Measurements from ENCODE around the gene PTPRQ. TPM values are rescaled to one million over a fixed set of nuclear protein-coding genes. Genes with fewer than 3 reads are reported as not detected.

PTPRQ gene
- total RNA-seq, 5 donors from 2014 or later (not counting 1 experiment from before 2014, with no cell fraction given): not detected

- WGBS (ENCODE audit: insufficient coverage): no CpG with 5 or more reads among the region's 3 CpGs
- Histone ChIP-seq H3K36me3 (ENCODE audit: control insufficient read depth in 2 of 2, extremely low read depth in 1 of 2, insufficient read depth in 1 of 2, low read length in 1 of 2) (no peaks in the 10 kb centered on the region), H3K27ac (ENCODE audit: low read length) (no peak overlapping the region), H3K4me1 (ENCODE audit: control insufficient read depth in 1 of 2, extremely low read depth in 1 of 2, insufficient read depth in 2 of 2, low read length in 2 of 2) (no peaks in the 10 kb centered on the region), H3K9me3 (no peaks in the 10 kb centered on the region), H3K27me3 (replicated peaks in 1 of 2; ENCODE audit: control insufficient read depth in 2 of 2, extremely low read depth in 1 of 2, insufficient read depth in 2 of 2, low read length in 1 of 2) (no peaks in the 10 kb centered on the region), H3K4me3 (ENCODE audit: control insufficient read depth in 1 of 2, extremely low read depth in 1 of 2, low read length in 1 of 2) (no peak overlapping the region)
- H3K9me3 Mint-ChIP-seq: no peaks in the 10 kb centered on the region
- ATAC-seq (replicated peaks in 1 of 4) (no peak), DNase-seq (peak in 1 of 35 experiments; percentile 2)
- ChIA-PET POLR2A (no interaction called here), CTCF (interaction anchor here in 1 of 2 donors (0.6 kb wide), 1 partner anchor 147 kb away, joined by 3 read pairs; no protein-coding TSS in a partner anchor)
- H3K4me3 Mint-ChIP-seq: no peak overlapping the region
- no peaks in the 10 kb centered on the region for H3K36me3 Mint-ChIP-seq
- no peaks in the 10 kb centered on the region for H3K27me3 Mint-ChIP-seq
- no peaks in the 10 kb centered on the region for H3K4me1 Mint-ChIP-seq
- H3K27ac Mint-ChIP-seq: no peak overlapping the region
These were observed 31.6 kb upstream of the PTPRQ start for GRCh38 chr12:80412343-80412953.

DNA sequence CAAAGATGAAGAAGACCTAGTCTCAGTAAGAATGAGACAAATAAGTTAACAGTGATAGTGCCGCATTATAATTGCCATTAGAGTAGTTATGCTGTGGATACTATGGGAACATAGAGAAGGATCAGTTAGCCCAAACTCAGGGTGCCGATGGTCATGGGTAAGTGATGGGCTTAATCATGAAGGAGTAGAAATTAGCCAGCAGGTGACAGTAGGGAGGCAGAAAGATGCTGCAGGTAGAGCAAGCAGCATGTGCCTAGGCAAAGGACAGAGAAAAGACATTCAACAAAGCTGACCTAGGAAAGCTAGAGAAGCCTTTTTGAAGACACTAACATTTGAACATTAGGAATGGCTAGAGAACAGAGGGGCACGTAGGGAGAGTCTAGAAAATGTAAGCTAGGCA lies 30.6 kb upstream of the PTPRQ start:
- H3K36me3 Mint-ChIP-seq: no peaks in the 10 kb centered on the region
- ChIA-PET CTCF (interaction anchor here in 1 of 2 donors (0.8 kb wide), 1 partner anchor 13 kb away, joined by 3 read pairs; no protein-coding TSS in a partner anchor), POLR2A (no interaction called here)
- no peaks in the 10 kb centered on the region for H3K9me3 ChIP-seq
- no peaks in the 10 kb centered on the region for H3K36me3 ChIP-seq (ENCODE audit: control insufficient read depth in 2 of 2, extremely low read depth in 1 of 2, insufficient read depth in 1 of 2, low read length in 1 of 2)
- H3K27me3 ChIP-seq (replicated peaks in 1 of 2; ENCODE audit: control insufficient read depth in 2 of 2, extremely low read depth in 1 of 2, insufficient read depth in 2 of 2, low read length in 1 of 2): no peaks in the 10 kb centered on the region
- H3K27ac Mint-ChIP-seq: no peak overlapping the region
- no peak overlapping the region for H3K4me3 Mint-ChIP-seq
- ATAC-seq (replicated peaks in 1 of 4) (no peak), DNase-seq (no peak)
- peaks cover 0 to 5% (median 0%) of the 10 kb centered on the region in 3 donors for H3K9me3 Mint-ChIP-seq
- H3K27me3 Mint-ChIP-seq: no peaks in the 10 kb centered on the region
- H3K4me1 Mint-ChIP-seq: no peaks in the 10 kb centered on the region
- no peak overlapping the region for H3K27ac ChIP-seq (ENCODE audit: low read length)
- H3K4me1 ChIP-seq (ENCODE audit: control insufficient read depth in 1 of 2, extremely low read depth in 1 of 2, insufficient read depth in 2 of 2, low read length in 2 of 2): no peaks in the 10 kb centered on the region
- WGBS (ENCODE audit: insufficient coverage): 80% methylated on average over 2 of the region's 3 CpGs
- H3K4me3 ChIP-seq (ENCODE audit: control insufficient read depth in 1 of 2, extremely low read depth in 1 of 2, low read length in 1 of 2): no peak overlapping the region

DNA sequence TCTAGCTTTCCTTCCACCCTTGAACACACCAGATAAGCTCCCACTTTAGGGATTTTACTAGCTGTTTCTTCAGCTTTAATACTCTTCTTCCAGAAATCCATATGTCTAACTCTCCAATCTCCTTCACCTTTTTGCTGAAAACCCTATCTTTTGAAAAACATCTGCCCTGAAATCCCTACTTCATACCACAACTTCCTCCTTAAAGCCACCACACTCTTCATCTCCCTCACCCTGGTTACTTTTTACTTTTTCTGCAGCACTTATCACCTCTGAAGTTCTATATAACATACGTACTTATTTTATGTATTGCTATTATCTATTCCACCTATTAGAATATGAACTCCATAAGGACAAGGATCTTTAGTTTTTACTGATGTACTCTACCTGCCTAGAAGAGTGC lies 28.6 kb upstream of the PTPRQ start:
- no CpG with 5 or more reads among the region's 1 CpG for WGBS (ENCODE audit: insufficient coverage)
- Mint-ChIP-seq H3K9me3 (peaks cover 0 to 5% (median 2%) of the 10 kb centered on the region in 3 donors), H3K36me3 (no peaks in the 10 kb centered on the region), H3K27me3 (no peaks in the 10 kb centered on the region), H3K4me1 (no peaks in the 10 kb centered on the region), H3K4me3 (no peak overlapping the region), H3K27ac (no peak overlapping the region)
- Histone ChIP-seq H3K36me3 (ENCODE audit: control insufficient read depth in 2 of 2, extremely low read depth in 1 of 2, insufficient read depth in 1 of 2, low read length in 1 of 2) (no peaks in the 10 kb centered on the region), H3K27ac (ENCODE audit: low read length) (no peak overlapping the region), H3K4me1 (ENCODE audit: control insufficient read depth in 1 of 2, extremely low read depth in 1 of 2, insufficient read depth in 2 of 2, low read length in 2 of 2) (no peaks in the 10 kb centered on the region), H3K9me3 (no peaks in the 10 kb centered on the region), H3K27me3 (replicated peaks in 1 of 2; ENCODE audit: control insufficient read depth in 2 of 2, extremely low read depth in 1 of 2, insufficient read depth in 2 of 2, low read length in 1 of 2) (no peaks in the 10 kb centered on the region), H3K4me3 (ENCODE audit: control insufficient read depth in 1 of 2, extremely low read depth in 1 of 2, low read length in 1 of 2) (no peak overlapping the region)
- no peak for DNase-seq
- no peak for ATAC-seq (replicated peaks in 1 of 4)
- CTCF ChIA-PET: no interaction called here
- POLR2A ChIA-PET: no interaction called here

DNA sequence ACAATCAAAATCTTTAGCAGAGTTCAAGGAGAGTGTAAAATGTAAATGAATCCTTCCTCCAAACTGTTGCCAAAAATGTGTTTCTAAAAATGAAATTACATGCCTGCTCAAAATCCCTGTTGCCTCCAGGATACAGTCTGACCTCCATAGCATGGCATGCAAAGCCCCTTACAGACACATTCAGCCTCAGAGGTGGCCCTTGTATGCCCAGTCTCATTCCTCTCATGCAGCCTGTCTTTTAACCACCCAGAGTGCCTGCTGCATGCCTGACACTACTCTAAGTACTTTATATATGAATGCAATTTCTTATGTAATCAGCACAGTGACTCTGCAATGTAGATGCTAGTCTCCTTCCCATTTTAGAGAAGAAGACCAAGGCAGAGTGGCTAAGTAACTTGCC lies 24.4 kb upstream of the PTPRQ start:
- no peak overlapping the region for H3K4me3 Mint-ChIP-seq
- no peaks in the 10 kb centered on the region for H3K36me3 ChIP-seq (ENCODE audit: control insufficient read depth in 2 of 2, extremely low read depth in 1 of 2, insufficient read depth in 1 of 2, low read length in 1 of 2)
- ChIA-PET POLR2A (no interaction called here), CTCF (no interaction called here)
- H3K9me3 ChIP-seq: no peaks in the 10 kb centered on the region
- H3K27me3 ChIP-seq (replicated peaks in 1 of 2; ENCODE audit: control insufficient read depth in 2 of 2, extremely low read depth in 1 of 2, insufficient read depth in 2 of 2, low read length in 1 of 2): no peaks in the 10 kb centered on the region
- no peak overlapping the region for H3K27ac ChIP-seq (ENCODE audit: low read length)
- DNase-seq (no peak), ATAC-seq (replicated peaks in 1 of 4) (no peak)
- H3K4me1 Mint-ChIP-seq: no peaks in the 10 kb centered on the region
- no peaks in the 10 kb centered on the region for H3K27me3 Mint-ChIP-seq
- H3K9me3 Mint-ChIP-seq: peaks cover 0 to 5% (median 2%) of the 10 kb centered on the region in 3 donors
- no peak overlapping the region for H3K27ac Mint-ChIP-seq
- H3K4me1 ChIP-seq (ENCODE audit: control insufficient read depth in 1 of 2, extremely low read depth in 1 of 2, insufficient read depth in 2 of 2, low read length in 2 of 2): no peaks in the 10 kb centered on the region
- no peak overlapping the region for H3K4me3 ChIP-seq (ENCODE audit: control insufficient read depth in 1 of 2, extremely low read depth in 1 of 2, low read length in 1 of 2)
- no peaks in the 10 kb centered on the region for H3K36me3 Mint-ChIP-seq

DNA sequence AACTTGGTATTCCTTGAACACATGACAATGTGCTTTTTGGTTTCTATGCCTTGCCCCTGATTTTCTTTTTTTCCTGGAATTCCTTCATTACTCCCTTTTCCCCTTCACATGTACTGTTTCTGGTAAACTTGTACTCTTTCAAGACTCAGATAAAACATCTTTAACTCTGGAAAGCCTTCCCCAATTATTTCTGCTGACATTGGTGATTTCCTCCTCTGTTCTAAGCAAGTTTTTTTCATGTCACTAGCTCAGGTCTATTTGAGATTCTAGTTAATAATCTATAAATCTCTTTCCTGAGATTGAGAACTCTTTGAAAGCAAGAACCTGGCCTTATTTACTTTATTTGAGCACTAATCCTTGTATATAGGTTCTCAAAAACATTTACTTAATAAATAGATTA lies 24.0 kb upstream of the PTPRQ start:
- H3K4me1 Mint-ChIP-seq: no peaks in the 10 kb centered on the region
- no peak overlapping the region for H3K4me3 Mint-ChIP-seq
- no peaks in the 10 kb centered on the region for H3K27me3 Mint-ChIP-seq
- no peak overlapping the region for H3K27ac Mint-ChIP-seq
- ATAC-seq (replicated peaks in 1 of 4) (no peak), DNase-seq (no peak)
- Histone ChIP-seq H3K27me3 (replicated peaks in 1 of 2; ENCODE audit: control insufficient read depth in 2 of 2, extremely low read depth in 1 of 2, insufficient read depth in 2 of 2, low read length in 1 of 2) (no peaks in the 10 kb centered on the region), H3K27ac (ENCODE audit: low read length) (no peak overlapping the region), H3K4me3 (ENCODE audit: control insufficient read depth in 1 of 2, extremely low read depth in 1 of 2, low read length in 1 of 2) (no peak overlapping the region), H3K9me3 (no peaks in the 10 kb centered on the region), H3K36me3 (ENCODE audit: control insufficient read depth in 2 of 2, extremely low read depth in 1 of 2, insufficient read depth in 1 of 2, low read length in 1 of 2) (no peaks in the 10 kb centered on the region), H3K4me1 (ENCODE audit: control insufficient read depth in 1 of 2, extremely low read depth in 1 of 2, insufficient read depth in 2 of 2, low read length in 2 of 2) (no peaks in the 10 kb centered on the region)
- ChIA-PET CTCF (no interaction called here), POLR2A (no interaction called here)
- H3K36me3 Mint-ChIP-seq: no peaks in the 10 kb centered on the region
- H3K9me3 Mint-ChIP-seq: peaks cover 0 to 5% (median 2%) of the 10 kb centered on the region in 3 donors

- CTCF ChIA-PET: no interaction called here
- no peaks in the 10 kb centered on the region for H3K4me1 Mint-ChIP-seq
- DNase-seq: no peak
- no peak for ATAC-seq (replicated peaks in 1 of 4)
- H3K4me3 ChIP-seq (ENCODE audit: control insufficient read depth in 1 of 2, extremely low read depth in 1 of 2, low read length in 1 of 2): no peak overlapping the region
- H3K9me3 ChIP-seq: no peaks in the 10 kb centered on the region
- WGBS (ENCODE audit: insufficient coverage): no CpG with 5 or more reads among the region's 2 CpGs
- no peaks in the 10 kb centered on the region for H3K36me3 Mint-ChIP-seq
- peaks cover 0 to 5% (median 2%) of the 10 kb centered on the region in 3 donors for H3K9me3 Mint-ChIP-seq
- H3K36me3 ChIP-seq (ENCODE audit: control insufficient read depth in 2 of 2, extremely low read depth in 1 of 2, insufficient read depth in 1 of 2, low read length in 1 of 2): no peaks in the 10 kb centered on the region
- H3K27me3 ChIP-seq (replicated peaks in 1 of 2; ENCODE audit: control insufficient read depth in 2 of 2, extremely low read depth in 1 of 2, insufficient read depth in 2 of 2, low read length in 1 of 2): no peaks in the 10 kb centered on the region
- H3K4me3 Mint-ChIP-seq: no peak overlapping the region
- no peak overlapping the region for H3K27ac Mint-ChIP-seq
- no peaks in the 10 kb centered on the region for H3K4me1 ChIP-seq (ENCODE audit: control insufficient read depth in 1 of 2, extremely low read depth in 1 of 2, insufficient read depth in 2 of 2, low read length in 2 of 2)
- no peaks in the 10 kb centered on the region for H3K27me3 Mint-ChIP-seq
- no peak overlapping the region for H3K27ac ChIP-seq (ENCODE audit: low read length)
- POLR2A ChIA-PET: no interaction called here
These were observed 21.5 kb upstream of the PTPRQ start for GRCh38 chr12:80422550-80422949.

- Histone ChIP-seq H3K27me3 (replicated peaks in 1 of 2; ENCODE audit: control insufficient read depth in 2 of 2, extremely low read depth in 1 of 2, insufficient read depth in 2 of 2, low read length in 1 of 2) (no peaks in the 10 kb centered on the region), H3K27ac (ENCODE audit: low read length) (no peak overlapping the region), H3K9me3 (no peaks in the 10 kb centered on the region), H3K4me1 (ENCODE audit: control insufficient read depth in 1 of 2, extremely low read depth in 1 of 2, insufficient read depth in 2 of 2, low read length in 2 of 2) (no peaks in the 10 kb centered on the region), H3K36me3 (ENCODE audit: control insufficient read depth in 2 of 2, extremely low read depth in 1 of 2, insufficient read depth in 1 of 2, low read length in 1 of 2) (no peaks in the 10 kb centered on the region), H3K4me3 (ENCODE audit: control insufficient read depth in 1 of 2, extremely low read depth in 1 of 2, low read length in 1 of 2) (no peak overlapping the region)
- POLR2A ChIA-PET: no interaction called here
- CTCF ChIA-PET: no interaction called here
- Mint-ChIP-seq H3K36me3 (no peaks in the 10 kb centered on the region), H3K27ac (no peak overlapping the region), H3K9me3 (peaks cover 2 to 5% (median 5%) of the 10 kb centered on the region in 3 donors), H3K4me3 (no peak overlapping the region), H3K4me1 (no peaks in the 10 kb centered on the region), H3K27me3 (no peaks in the 10 kb centered on the region)
- WGBS (ENCODE audit: insufficient coverage): 20% methylated on average over 1 of the region's 2 CpGs
- DNase-seq: no peak
- ATAC-seq (replicated peaks in 1 of 4): no peak
These were observed 12.0 kb upstream of the PTPRQ start for GRCh38 chr12:80432061-80432460.

All from T-cell (primary cell).